A549 (cell line): Measurements from ENCODE around the gene CCDC124.
"Not testable (repeated sequence)": the region's sequence is repeated elsewhere in the genome, so short reads cannot be mapped to it uniquely, and the experiment has no call there.

Source experiments
- BHLHE40 ChIP-seq: IDR thresholded peaks from 2 replicates; pipeline ENCODE4 v1.6.1; 2012; ENCODE audit warnings: low read depth, low read length, inconsistent platforms
- POLR2A ChIP-seq: IDR thresholded peaks from 2 replicates; pipeline ENCODE4 v1.6.1; 2012; ENCODE audit warnings: mild to moderate bottlenecking, low read length
- TF ChIP-seq, protein P1 (sequence below): fragments of >200 bp; sonication (Bioruptor Twin); formaldehyde crosslinking; IDR thresholded peaks from 3 replicates; pipeline ENCODE4 v1.5.1; 2016

DNA sequence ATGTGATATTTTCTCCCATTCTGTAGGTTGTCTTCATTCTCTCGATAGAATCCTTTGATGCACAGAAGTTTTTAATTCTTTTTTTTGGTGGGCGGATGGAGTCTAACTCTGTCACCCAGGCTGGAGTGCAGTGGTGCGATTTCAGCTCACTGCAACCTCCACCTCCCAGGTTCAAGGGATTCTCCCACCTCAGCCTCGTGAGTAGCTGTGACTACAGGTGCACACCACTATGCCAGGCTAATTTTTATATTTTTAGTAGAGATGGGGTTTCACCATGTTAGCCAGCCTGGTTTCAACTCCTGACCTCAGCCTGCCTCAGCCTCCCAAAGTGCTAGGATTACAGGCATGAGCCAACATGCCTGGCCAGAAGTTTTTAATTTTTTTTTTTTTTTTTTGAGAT is 45.6 kb upstream of the CCDC124 start:
- not testable (repeated sequence) for TF ChIP-seq POLR2A, BHLHE40
- TF ChIP-seq, protein P1, sequence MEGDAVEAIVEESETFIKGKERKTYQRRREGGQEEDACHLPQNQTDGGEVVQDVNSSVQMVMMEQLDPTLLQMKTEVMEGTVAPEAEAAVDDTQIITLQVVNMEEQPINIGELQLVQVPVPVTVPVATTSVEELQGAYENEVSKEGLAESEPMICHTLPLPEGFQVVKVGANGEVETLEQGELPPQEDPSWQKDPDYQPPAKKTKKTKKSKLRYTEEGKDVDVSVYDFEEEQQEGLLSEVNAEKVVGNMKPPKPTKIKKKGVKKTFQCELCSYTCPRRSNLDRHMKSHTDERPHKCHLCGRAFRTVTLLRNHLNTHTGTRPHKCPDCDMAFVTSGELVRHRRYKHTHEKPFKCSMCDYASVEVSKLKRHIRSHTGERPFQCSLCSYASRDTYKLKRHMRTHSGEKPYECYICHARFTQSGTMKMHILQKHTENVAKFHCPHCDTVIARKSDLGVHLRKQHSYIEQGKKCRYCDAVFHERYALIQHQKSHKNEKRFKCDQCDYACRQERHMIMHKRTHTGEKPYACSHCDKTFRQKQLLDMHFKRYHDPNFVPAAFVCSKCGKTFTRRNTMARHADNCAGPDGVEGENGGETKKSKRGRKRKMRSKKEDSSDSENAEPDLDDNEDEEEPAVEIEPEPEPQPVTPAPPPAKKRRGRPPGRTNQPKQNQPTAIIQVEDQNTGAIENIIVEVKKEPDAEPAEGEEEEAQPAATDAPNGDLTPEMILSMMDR = not testable (repeated sequence)
